GM19328 (cell line): ENCODE measurements around the gene CBX4.

Source experiments
- ATAC-seq: cut with Tn5 transposase; IDR thresholded peaks from one replicate; pipeline ENCODE4 v1.9.1; 2021; ENCODE audit warnings: mild to moderate bottlenecking, moderate library complexity; ENCODE audit not compliant: unreplicated experiment

Gene CBX4

GRCh38 chr17:79791735-79792161 is 47.5 kb downstream of the CBX4 start:
- ATAC-seq = no peak

DNA sequence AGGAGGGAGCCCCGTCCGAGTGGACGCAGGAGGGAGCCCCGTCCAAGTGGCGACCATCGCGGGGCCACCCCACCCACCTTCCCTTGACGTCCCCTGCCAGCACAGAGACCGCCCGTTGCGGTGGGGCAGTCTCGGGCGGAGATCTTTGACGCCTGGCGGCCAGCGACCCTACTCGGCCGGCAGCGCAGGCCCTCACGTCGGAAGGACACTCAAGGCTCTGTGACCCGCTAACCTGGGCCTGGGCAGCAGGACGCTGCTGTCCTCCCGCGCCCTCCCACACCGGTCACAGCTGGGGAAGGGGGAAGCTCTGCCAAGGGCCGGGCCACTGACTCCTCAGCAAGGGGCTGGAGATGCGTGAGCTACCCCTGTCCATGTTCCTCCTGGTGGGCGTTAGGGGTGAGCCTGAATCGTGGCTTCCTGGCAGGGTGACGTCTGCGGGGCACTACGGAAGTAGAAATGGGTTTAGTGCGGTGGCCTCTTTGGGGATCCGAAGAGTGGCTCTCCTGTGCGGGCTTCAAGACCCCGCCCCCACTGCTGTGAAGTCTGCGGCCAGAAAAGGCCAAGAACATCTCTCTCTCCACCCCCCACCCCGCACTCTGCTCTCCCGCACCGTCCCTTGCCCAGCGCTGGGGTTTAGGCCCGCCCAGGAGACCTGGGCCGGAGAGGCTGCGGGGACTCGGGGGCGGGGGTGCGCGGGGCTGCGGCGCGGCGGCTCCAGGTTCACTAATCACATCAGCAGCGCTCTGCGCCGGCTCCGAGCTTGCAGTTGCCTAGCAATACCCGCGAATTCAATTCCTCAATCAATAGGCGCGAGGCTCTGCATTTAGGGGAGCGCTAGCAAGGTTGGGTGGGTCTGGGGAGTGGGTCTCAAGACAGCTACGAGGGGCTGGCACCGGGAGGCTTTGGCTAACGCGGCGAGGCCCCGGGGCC is 48.2 kb downstream of the CBX4 start:
- no peak for ATAC-seq

- ATAC-seq = no peak
Observed at GRCh38 chr17:79789943-79790804, 49.1 kb downstream of the CBX4 start.

DNA sequence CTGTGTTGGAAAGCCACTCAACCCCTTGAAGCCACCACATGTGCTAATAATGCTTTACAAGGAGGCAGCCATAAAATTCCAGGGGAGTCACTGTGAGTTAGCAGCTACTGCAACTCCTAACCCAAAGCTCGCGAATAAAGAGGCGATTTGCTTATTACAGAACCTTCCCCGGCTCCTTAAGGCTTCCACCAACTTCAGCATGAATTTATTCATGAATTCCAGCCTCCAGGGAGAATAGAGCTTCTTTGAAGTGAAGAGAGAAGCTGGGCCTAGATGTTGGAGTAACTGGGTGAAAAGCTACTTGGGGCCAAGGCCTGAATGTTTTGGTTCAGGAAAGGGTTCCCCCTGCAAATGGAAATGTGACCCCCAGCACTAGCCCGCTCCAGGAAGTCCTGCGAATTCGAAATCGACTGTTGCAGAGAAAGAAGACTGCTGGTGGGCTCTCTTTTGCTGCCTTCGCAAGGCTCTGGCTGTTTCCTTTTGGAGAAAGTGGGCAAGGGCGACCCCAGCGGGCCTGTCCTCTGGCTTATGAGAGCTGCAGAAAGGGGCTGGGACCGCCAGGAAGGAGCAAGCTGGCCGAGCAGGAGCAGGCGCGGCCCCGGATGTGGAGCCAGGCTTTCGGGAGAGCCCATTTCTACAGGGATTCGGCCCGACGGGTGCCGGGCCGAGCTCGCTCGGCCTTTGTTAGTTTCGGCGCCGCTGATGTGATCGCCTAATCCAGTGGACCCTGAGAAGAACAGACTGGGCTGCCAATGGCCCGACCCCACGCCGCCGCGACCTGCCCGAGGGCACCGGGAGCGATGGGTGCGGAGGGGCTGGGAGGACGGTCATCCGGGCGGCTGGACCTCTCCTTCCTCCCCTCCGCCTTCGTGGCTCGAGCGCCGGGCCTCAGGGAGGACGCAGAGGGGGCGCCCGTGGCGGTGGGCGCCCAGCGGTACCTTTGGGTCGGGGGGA is 50.0 kb downstream of the CBX4 start:
- ATAC-seq = no peak

- no peak for ATAC-seq
Observed at GRCh38 chr17:79788455-79788854, 50.8 kb downstream of the CBX4 start.

DNA sequence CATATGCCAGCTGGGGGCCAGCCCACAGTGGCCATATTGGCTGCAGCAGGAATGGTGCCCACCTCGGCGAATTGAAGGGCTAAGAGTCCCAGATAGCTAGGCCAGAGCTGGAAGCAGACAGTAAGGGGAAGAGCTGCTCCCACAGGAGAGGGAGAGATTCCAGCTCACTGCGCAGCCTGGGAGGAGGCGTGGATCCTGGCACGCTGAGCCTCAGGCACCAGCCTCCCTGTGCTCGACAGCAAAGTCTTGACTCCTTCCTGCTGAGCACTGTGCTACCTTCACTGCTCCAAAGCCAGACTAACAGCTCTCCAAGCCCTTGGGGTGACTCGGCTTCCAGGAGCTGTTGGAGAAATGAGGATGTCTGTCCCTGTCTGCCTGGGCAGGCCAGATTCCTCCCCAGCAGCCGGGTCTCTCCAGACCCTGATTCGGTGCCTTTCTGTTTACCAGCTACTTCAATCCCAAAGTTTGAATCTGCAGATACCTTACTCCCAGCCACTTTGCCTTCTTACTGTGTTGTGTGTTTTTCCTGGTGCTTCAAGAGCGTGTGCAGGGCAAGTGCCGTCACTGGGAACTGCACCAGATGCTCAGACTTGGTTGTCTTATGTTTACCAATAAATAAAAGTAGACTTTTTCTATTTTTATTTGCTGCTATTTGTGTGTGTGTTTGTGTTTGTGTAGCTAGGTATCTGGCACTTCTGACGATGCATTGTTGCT is 52.2 kb downstream of the CBX4 start:
- ATAC-seq = no peak

DNA sequence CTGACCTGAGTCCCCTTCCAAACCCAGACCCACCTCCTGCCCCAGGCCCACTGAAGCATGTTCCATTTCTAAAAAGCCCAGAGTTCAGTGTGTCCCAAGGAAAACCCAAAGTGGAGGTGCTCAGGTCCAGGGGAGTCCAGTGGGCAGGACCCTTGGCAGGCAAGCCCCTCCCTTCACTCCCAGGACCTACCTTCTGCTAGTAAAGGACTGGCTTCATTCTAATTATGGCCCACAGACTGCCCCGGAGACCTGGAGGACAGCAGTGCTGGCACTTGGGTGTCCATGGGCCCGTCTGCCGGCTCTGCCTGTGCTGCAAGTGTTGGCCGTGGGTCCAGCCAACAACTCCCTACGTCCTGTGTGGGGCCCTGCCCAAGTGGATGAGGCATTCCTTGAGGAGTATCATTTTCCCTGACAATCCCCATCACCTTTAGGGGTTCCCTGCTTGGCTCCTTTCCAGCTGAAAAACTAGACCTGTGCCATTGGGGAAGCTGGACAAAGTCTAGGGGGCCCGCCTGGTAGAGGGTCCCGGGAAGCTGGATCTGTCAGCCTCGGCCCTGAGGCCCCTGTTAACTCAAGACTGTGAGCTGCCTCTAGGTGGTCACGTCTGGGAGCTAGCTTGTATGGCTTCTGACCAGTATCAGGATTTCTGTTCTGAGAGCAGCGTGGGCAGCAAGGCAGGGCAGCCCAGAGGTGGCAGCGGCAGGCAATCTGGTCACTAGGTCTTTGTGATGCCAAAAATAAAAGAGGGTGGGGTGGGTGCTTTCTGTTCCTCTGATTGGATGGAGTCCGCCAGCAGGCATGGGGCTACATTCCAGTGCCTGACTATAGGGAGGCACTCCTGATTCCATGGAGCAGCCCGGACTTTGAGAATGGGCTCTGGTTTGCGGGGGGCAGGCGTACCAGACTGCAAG is 53.1 kb downstream of the CBX4 start:
- ATAC-seq = no peak

DNA sequence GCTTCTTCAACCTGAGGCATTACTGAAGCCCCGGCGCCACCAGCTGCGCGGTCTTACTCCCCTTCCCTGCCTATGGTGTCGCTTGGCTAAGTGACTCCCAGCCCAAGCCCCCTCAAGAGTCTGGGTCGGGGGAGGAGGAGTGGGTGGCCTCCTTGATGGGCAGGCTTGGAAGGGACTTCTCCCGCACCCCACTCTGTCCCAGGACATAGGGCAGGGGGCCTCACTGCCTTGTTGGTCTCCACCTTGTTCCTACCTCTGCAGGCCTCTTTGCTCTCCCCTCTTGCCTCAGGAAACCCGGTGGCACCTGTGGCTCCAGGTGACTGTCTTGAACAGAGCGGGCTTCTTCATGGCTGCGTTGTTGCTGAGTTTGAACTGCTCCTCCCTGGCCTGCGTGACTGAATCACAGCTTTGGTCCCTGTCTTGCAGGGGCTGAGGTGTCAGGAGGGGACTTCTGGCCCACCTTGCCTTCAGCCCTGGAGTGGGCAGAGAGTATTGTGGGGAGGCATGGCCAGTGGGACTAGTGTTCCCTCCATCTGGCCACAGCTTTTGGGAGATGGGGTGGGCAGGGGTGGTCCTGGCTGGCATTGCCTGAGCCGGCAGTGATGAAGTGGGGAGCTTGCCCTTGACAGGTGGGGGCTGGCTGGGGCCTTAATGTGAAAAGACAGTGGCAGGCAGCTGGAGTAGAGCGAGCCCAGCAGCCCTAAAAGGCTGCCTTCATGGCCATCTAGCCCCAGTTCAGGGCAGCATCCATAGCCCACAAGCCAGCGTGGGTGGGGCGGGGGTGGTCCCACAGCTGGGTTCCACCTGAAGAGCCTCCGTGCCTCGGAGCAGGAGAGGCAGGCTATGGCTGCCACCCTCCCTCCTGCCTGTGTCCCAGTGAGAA is 54.0 kb downstream of the CBX4 start:
- ATAC-seq = no peak

DNA sequence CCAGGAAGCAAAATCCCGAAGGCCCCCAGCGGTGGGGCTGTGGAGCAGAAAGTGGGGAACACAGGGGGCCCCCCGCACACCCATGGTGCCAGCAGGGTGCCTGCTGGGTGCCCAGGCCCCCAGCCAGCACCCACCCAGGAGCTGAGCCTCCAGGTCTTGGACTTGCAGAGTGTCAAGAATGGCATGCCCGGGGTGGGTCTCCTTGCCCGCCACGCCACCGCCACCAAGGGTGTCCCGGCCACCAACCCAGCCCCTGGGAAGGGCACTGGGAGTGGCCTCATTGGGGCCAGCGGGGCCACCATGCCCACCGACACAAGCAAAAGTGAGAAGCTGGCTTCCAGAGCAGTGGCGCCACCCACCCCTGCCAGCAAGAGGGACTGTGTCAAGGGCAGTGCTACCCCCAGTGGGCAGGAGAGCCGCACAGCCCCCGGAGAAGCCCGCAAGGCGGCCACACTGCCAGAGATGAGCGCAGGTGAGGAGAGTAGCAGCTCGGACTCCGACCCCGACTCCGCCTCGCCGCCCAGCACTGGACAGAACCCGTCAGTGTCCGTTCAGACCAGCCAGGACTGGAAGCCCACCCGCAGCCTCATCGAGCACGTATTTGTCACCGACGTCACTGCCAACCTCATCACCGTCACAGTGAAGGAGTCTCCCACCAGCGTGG is 54.8 kb downstream of the CBX4 start:
- no peak for ATAC-seq

DNA sequence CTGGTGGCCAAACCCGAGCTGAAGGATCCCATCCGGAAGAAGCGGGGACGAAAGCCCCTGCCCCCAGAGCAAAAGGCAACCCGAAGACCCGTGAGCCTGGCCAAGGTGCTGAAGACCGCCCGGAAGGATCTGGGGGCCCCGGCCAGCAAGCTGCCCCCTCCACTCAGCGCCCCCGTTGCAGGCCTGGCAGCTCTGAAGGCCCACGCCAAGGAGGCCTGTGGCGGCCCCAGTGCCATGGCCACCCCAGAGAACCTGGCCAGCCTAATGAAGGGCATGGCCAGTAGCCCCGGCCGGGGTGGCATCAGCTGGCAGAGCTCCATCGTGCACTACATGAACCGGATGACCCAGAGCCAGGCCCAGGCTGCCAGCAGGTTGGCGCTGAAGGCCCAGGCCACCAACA is 55.3 kb downstream of the CBX4 start:
- no peak for ATAC-seq
